Activated CD4-positive, alpha-beta T cell treated with anti-CD3 and anti-CD28 coated beads for 24 hours (primary cell): Measurements from ENCODE around the gene NAALADL1.
"Not testable (repeated sequence)": the region's sequence is repeated elsewhere in the genome, so short reads cannot be mapped to it uniquely, and the experiment has no call there.

ENCODE experiments used
- DNase-seq, 2 donors: peaks; one replicate each; pipeline ENCODE4 v3.0.0-alpha.2; 2020; ENCODE audit warnings: low read depth in 2 of 2

NAALADL1 gene

GRCh38 chr11:65013888-65014725 is 44.2 kb downstream of the NAALADL1 start, which contains the start of gene ARL2:
ARL2 (plus strand) TSS chr11:65014160; CDS start chr11:65014208, 48 bp downstream.
- DNase-seq, result peak; percentile 73 to 77

DNA sequence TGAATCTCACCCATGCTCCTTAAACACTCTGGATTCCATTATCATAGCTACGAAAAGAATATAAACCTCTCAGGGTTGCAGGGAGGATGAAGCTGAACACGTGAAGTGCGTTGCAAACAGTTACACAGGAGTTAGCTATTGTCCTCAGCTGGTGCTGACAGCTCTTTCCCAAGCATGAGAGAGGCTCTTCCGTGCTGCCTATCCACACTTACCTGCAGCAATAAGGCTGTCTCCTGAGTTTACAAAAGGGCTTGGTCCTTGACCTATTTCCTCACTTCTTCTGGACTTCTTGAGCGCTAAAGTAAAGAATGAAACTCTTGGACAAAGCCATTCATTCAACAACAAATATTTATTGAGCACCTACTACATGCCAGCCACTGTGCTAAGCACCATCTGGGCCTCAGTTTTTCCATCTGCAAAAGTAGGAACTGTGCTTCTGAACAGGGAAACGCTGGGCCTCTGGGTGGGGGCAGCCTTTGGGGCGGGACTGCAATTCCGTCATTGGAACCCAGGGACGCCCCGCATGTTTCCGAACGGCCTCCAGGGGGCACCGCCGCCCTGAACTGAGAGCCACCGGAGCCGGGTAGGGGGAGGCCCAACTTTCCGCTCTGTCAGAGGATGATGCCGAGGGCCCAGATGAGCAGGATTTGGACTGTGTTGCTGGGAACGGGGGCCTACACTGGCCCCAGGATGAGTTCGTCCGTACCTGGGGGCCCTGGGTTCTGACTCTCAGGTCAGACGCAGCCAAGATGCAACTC is 45.0 kb downstream of the NAALADL1 start:
- peak; percentile 83 to 91 for DNase-seq

GRCh38 chr11:65008873-65009272 is 49.5 kb downstream of the NAALADL1 start:
- DNase-seq, result no peak

DNA sequence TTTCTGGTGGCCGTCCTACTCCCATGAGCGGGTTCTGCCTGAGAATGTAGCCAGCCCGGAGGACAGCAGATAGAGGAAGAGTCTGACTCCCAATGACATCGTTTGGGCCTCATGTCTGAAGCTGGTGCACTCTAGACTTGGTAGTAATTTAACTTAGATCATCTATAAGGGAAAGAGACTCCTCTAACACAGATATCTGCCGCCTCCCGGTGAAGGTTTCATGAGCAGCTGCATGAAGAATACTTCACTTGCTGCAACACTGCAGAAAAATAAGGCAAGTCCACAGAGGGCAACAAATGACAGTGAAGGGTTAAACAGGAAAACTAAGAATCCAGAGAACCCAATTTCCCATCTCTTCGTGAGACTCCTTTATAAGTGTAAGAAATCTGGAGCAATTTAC is 50.3 kb downstream of the NAALADL1 start:
- no peak for DNase-seq

DNA sequence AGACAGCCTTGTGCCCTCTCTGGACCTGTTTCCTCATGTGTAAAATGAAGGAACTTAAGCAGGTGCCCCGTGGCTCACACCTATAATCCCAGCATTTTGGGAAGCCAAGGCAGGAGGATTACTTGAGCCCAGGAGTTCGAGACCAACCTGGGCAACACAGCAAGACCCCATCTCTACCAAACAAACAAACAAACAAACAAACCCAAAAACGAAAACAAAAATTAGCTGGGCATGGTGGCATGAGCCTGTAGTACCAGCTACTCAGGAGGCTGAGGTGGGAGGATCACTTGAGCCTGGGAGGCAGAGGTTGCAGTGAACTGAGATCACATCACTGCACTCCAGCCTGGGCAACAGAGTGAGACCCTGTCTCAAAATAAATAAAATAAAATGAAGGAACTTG is 54.4 kb downstream of the NAALADL1 start:
- not testable (repeated sequence) for DNase-seq

GRCh38 chr11:65003282-65003681 is 55.1 kb downstream of the NAALADL1 start:
- no peak for DNase-seq

DNA sequence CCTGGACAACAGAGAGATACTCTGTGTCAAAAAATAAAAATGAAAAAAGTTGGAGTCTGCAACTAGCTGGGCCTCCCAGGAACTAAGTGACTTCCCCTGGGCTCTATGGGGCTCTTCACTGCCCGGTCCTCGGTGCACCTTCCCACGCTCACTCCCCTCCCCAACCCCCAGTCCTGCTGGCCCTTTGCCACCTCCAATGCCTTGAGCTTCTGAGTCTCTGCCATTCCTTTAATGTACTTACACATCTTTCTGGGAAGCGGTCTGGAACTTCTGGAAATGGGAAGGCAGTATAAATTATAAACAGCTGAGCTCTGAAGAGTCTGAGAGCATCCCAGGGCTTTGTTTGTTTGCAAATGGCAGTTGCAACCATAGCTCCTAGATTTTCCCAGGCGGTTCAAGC is 55.6 kb downstream of the NAALADL1 start:
- no peak for DNase-seq

DNA sequence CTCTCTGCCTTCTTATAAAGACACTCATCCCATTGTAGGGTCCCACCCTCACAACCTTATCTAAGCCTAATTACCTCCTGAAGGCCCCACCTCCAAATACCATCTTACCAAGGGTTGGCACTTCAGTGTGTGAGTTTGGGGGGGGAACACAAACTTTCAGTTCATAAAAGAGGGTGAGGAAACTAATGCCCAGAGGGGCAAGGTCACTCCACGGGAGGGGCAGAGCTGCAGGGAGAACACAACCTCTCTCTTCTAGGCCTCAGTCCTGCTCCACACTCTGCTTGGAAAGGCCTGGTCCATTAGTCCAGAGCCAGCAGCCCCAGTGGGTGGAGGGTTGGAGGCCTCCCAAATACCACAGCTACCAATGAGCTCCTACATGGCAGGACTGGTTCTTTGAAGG is 58.9 kb downstream of the NAALADL1 start:
- DNase-seq, result no peak

DNA sequence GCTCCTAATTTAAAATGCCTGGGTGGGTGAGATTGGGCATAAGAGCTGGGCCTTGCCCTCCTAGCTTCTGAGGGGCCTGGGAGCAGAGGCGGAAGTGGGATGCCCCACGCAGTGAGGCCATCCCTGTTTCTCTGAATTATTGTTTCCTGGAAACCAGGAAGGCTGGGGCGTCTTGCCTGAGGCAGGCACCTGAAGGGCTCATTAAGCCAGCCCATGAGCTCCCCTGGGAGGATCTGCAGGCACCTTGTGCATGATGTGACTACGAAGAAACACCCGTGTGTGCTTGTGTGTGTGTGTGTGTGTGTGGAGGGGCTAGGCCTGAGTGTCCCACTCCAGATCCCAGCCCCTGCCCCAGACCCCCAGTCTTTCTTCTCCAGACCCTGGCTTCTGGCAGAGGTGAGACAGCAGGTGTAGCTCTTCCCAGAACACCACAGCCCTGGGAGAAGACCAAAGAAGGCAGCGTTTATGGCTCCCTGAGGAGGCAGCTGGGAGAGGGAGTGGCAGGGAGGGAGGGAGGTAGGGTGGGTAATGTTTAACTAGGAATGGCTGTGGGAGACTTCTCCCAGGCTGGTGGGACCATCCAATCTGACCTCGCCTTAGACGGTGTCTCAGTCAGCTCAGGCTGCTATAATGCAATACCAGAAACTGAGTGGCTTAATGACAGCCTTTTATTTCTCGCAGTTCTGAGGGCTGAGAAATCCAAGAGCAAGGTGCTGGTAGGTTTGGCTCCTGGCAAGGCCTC is 59.5 kb downstream of the NAALADL1 start:
- no peak for DNase-seq

DNA sequence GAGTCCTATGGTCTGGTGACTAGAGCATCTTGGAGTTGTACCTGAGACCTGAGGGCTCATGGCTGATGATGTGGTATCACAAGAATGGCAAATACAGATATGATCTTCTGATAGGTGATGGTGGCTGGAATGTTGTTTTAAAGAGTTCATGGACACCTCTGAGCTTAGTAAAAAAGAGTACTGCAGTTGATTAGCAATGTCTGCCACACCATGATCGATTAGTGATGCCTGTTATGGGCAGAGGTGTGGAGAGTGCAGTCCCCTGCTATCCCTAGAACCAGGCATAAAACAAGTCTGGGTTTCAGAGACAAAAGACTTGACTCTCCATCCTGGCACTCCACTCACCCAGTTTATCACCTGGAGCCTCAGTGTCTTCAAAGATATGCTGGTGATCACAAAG is 60.2 kb downstream of the NAALADL1 start:
- DNase-seq, result no peak

GRCh38 chr11:64996710-64997380 is 61.5 kb downstream of the NAALADL1 start, which contains the start of gene BATF2:
BATF2 (minus strand) TSS chr11:64996971; CDS start chr11:64996914, 57 bp downstream.
- no peak for DNase-seq

GRCh38 chr11:64996327-64996709 is 62.0 kb downstream of the NAALADL1 start:
- no peak for DNase-seq
